GM12891 (cell line): ENCODE data around the gene TMEM192.
"Not testable (repeated sequence)": the region's sequence is repeated elsewhere in the genome, so short reads cannot be mapped to it uniquely, and the experiment has no call there.

Experiments used
- DNase-seq: peaks from one replicate; pipeline ENCODE4 v3.0.0; 2011; ENCODE audit warnings: low spot score; ENCODE audit not compliant: insufficient read length
- FAIRE-seq: peaks from 2 replicates; lab custom pipeline; 2011; peaks lifted over from hg19 to GRCh38; lab: Jason Lieb, UNC
- PAX5 ChIP-seq: IDR thresholded peaks from 2 replicates; pipeline ENCODE4 v1.6.1; 2011; ENCODE audit warnings: low read length, moderate library complexity, mild to moderate bottlenecking; ENCODE audit not compliant: insufficient read depth, severe bottlenecking
- POLR2A ChIP-seq: IDR thresholded peaks from 2 replicates; pipeline ENCODE4 v1.6.1; 2011; ENCODE audit warnings: low read depth, low read length, control low read depth
- POLR2AphosphoS5 ChIP-seq: IDR thresholded peaks from 2 replicates; pipeline ENCODE4 v1.6.1; 2011; ENCODE audit warnings: low read depth, low read length, control low read depth
- POU2F2 ChIP-seq: IDR thresholded peaks from 2 replicates; pipeline ENCODE4 v1.6.1; 2011; ENCODE audit warnings: low read depth, mild to moderate bottlenecking, control low read depth, low read length, moderate library complexity
- SPI1 ChIP-seq: IDR thresholded peaks from 2 replicates; pipeline ENCODE4 v1.6.1; 2011; ENCODE audit warnings: low read depth, low read length, control low read depth
- TAF1 ChIP-seq: IDR thresholded peaks from 2 replicates; pipeline ENCODE4 v1.6.1; 2011; ENCODE audit warnings: low read depth, low read length, control low read depth

TMEM192 gene

GRCh38 chr4:165060938-165061337 lies 51.7 kb downstream of the TMEM192 start:
- TF ChIP-seq PAX5 (no peak), POLR2AphosphoS5 (no peak), TAF1 (no peak), POLR2A (no peak)
- FAIRE-seq = no peak
- no peak for DNase-seq

GRCh38 chr4:165059386-165059785 lies 53.3 kb downstream of the TMEM192 start:
- TF ChIP-seq POLR2A (no peak), TAF1 (no peak), POLR2AphosphoS5 (no peak)
- DNase-seq (no peak), FAIRE-seq (no peak)

- FAIRE-seq = no peak
- DNase-seq = no peak
- TF ChIP-seq SPI1 (no peak), PAX5 (no peak), TAF1 (no peak)
Observed at GRCh38 chr4:165058666-165059065, 54.0 kb downstream of the TMEM192 start.

- TF ChIP-seq POLR2AphosphoS5 = no peak
- TF ChIP-seq POU2F2 = no peak
- TF ChIP-seq SPI1 = no peak
- no peak for TF ChIP-seq PAX5
- no peak for TF ChIP-seq TAF1
- no peak for TF ChIP-seq POLR2A
- DNase-seq (no peak), FAIRE-seq (no peak)
Observed at GRCh38 chr4:165055601-165056000, 57.1 kb downstream of the TMEM192 start.

- FAIRE-seq = no peak
- TF ChIP-seq POLR2AphosphoS5 (no peak), SPI1 (no peak), POU2F2 (no peak), POLR2A (no peak), PAX5 (no peak), TAF1 (no peak)
- no peak for DNase-seq
Observed at GRCh38 chr4:165053645-165054044, 59.0 kb downstream of the TMEM192 start, which contains the start of gene TRIM75. TSS of gene TRIM75 (plus strand) at chr4:165053866. CDS start at chr4:165059148, 5,282 bp downstream.

GRCh38 chr4:165052627-165053026 lies 60.0 kb downstream of the TMEM192 start:
- DNase-seq = no peak
- no peak for FAIRE-seq
- TF ChIP-seq TAF1 (no peak), POLR2AphosphoS5 (no peak), POLR2A (no peak), SPI1 (no peak), PAX5 (no peak), POU2F2 (no peak)

- TF ChIP-seq POLR2AphosphoS5 (no peak), POU2F2 (no peak), SPI1 (no peak), PAX5 (no peak), TAF1 (no peak), POLR2A (no peak)
- DNase-seq (no peak), FAIRE-seq (no peak)
Observed at GRCh38 chr4:165048170-165048569, 64.5 kb downstream of the TMEM192 start.

- DNase-seq (no peak), FAIRE-seq (no peak)
- TF ChIP-seq PAX5 (no peak), POLR2AphosphoS5 (no peak), TAF1 (no peak), POU2F2 (no peak), POLR2A (no peak), SPI1 (no peak)
Observed at GRCh38 chr4:165031436-165032211, 81.0 kb downstream of the TMEM192 start, which contains the start of gene TRIM60. TSS of gene TRIM60 (plus strand) at chr4:165031999. CDS start at chr4:165040073, 8,074 bp downstream.

GRCh38 chr4:165027762-165028402 lies 84.8 kb downstream of the TMEM192 start:
- TF ChIP-seq POU2F2 (no peak), POLR2AphosphoS5 (no peak), TAF1 (no peak), PAX5 (no peak), POLR2A (no peak), SPI1 (no peak)
- DNase-seq (no peak), FAIRE-seq (no peak)

GRCh38 chr4:165025782-165026181 lies 86.9 kb downstream of the TMEM192 start:
- not testable (repeated sequence) for DNase-seq, FAIRE-seq
